Measurements from ENCODE around the gene LGALS1.

The LGALS1 gene

GRCh38 chr22:37674951-37675929 is at the start of gene LGALS1:
Gene LGALS1 (plus strand): TSS chr22:37675636. CDS start chr22:37675703, 67 bp downstream.
- no peak for TF ChIP-seq CTCF (IDR thresholded peaks at IDR 0.05; ENCODE audit: borderline replicate concordance, insufficient read depth, low read depth, low read length)
- peak within 1 kb of the TSS; percentile 68 for H3K4me3 ChIP-seq (ENCODE audit: low read depth, low read length)

GRCh38 chr22:37625737-37626136 is 49.7 kb upstream of the LGALS1 start:
- H3K4me3 ChIP-seq (ENCODE audit: low read depth, low read length) = no peak overlapping the region
- TF ChIP-seq CTCF (IDR thresholded peaks at IDR 0.05; ENCODE audit: borderline replicate concordance, insufficient read depth, low read depth, low read length) = no peak

GRCh38 chr22:37626144-37626543 is 49.3 kb upstream of the LGALS1 start:
- no peak overlapping the region for H3K4me3 ChIP-seq (ENCODE audit: low read depth, low read length)
- TF ChIP-seq CTCF (IDR thresholded peaks at IDR 0.05; ENCODE audit: borderline replicate concordance, insufficient read depth, low read depth, low read length) = no peak

GRCh38 chr22:37626556-37627075 is 48.8 kb upstream of the LGALS1 start:
- TF ChIP-seq CTCF (IDR thresholded peaks at IDR 0.05; ENCODE audit: borderline replicate concordance, insufficient read depth, low read depth, low read length) = no peak
- H3K4me3 ChIP-seq (ENCODE audit: low read depth, low read length) = no peak overlapping the region

- H3K4me3 ChIP-seq (ENCODE audit: low read depth, low read length) = no peak overlapping the region
- no peak for TF ChIP-seq CTCF (IDR thresholded peaks at IDR 0.05; ENCODE audit: borderline replicate concordance, insufficient read depth, low read depth, low read length)
These were observed 48.3 kb upstream of the LGALS1 start for GRCh38 chr22:37627121-37627520.

GRCh38 chr22:37627545-37627944 is 47.9 kb upstream of the LGALS1 start:
- TF ChIP-seq CTCF (IDR thresholded peaks at IDR 0.05; ENCODE audit: borderline replicate concordance, insufficient read depth, low read depth, low read length) = no peak
- H3K4me3 ChIP-seq (ENCODE audit: low read depth, low read length) = no peak overlapping the region

- H3K4me3 ChIP-seq (ENCODE audit: low read depth, low read length) = no peak overlapping the region
- no peak for TF ChIP-seq CTCF (IDR thresholded peaks at IDR 0.05; ENCODE audit: borderline replicate concordance, insufficient read depth, low read depth, low read length)
These were observed 46.6 kb upstream of the LGALS1 start for GRCh38 chr22:37628830-37629229.

Data from GM12875 (cell line).